ENCODE measurements around the gene PCBD1. TPM values are rescaled to one million over a fixed set of nuclear protein-coding genes. Genes with fewer than 3 reads are reported as not detected.

The PCBD1 gene
- total and polyA plus RNA-seq, 9 donors: 25.5 to 104 (median 60.6) TPM

- intact Hi-C loops (cut with DNase I): loop anchor here in 2 of 4 donors (5.0 to 10.0 kb wide), 2 partner anchors 274 to 1187 kb away; no protein-coding TSS in a partner anchor
- Histone ChIP-seq H3K27ac (no peak overlapping the region), H3K27me3 (no peaks in the 10 kb centered on the region), H3K9me3 (no peaks in the 10 kb centered on the region), H3K4me1 (ENCODE audit: insufficient read depth) (no peaks in the 10 kb centered on the region), H3K36me3 (no peaks in the 10 kb centered on the region), H3K4me3 (no peak overlapping the region)
- TF ChIP-seq POLR2A (IDR thresholded peaks at IDR 0.05): no peak
- TF ChIP-seq CTCF (IDR thresholded peaks at IDR 0.05): no peak
- TF ChIP-seq EP300 (IDR thresholded peaks at IDR 0.05): no peak
- 69 to 78% (median 71%) methylated on average over 17 of the region's 17 CpGs for WGBS, 3 donors
- no peak for DNase-seq
These were observed 42.1 kb upstream of the PCBD1 start for GRCh38 chr10:70930263-70931000.

GRCh38 chr10:70928140-70928539 is 39.8 kb upstream of the PCBD1 start:
- intact Hi-C loops (cut with DNase I): loop anchor here in 2 of 4 donors (10.0 kb wide), 3 partner anchors 277 to 357 kb away; partner anchors contain the start of gene UNC5B (in 1 of the 2)
- H3K4me3 ChIP-seq: no peak overlapping the region
- 60 to 67% (median 65%) methylated on average over 8 of the region's 8 CpGs for WGBS, 3 donors
- no peaks in the 10 kb centered on the region for H3K27me3 ChIP-seq
- H3K36me3 ChIP-seq: no peaks in the 10 kb centered on the region
- no peaks in the 10 kb centered on the region for H3K9me3 ChIP-seq
- TF ChIP-seq EP300 (IDR thresholded peaks at IDR 0.05): no peak
- no peak for TF ChIP-seq CTCF (IDR thresholded peaks at IDR 0.05)
- no peak for TF ChIP-seq POLR2A (IDR thresholded peaks at IDR 0.05)
- H3K27ac ChIP-seq: no peak overlapping the region
- no peak for DNase-seq
- H3K4me1 ChIP-seq (ENCODE audit: insufficient read depth): no peaks in the 10 kb centered on the region

- intact Hi-C loops (cut with DNase I): loop anchor here in 3 of 4 donors (2.0 to 10.0 kb wide), 5 partner anchors 277 to 357 kb away; partner anchors contain the start of gene UNC5B (in 1 of the 3)
- Histone ChIP-seq H3K27me3 (no peaks in the 10 kb centered on the region), H3K4me1 (ENCODE audit: insufficient read depth) (no peaks in the 10 kb centered on the region), H3K36me3 (no peaks in the 10 kb centered on the region), H3K4me3 (no peak overlapping the region), H3K27ac (no peak overlapping the region), H3K9me3 (no peaks in the 10 kb centered on the region)
- no peak for DNase-seq
- TF ChIP-seq EP300 (IDR thresholded peaks at IDR 0.05): no peak
- TF ChIP-seq POLR2A (IDR thresholded peaks at IDR 0.05): no peak
- TF ChIP-seq CTCF (IDR thresholded peaks at IDR 0.05): no peak
- WGBS, 3 donors: 42 to 43% (median 42%) methylated on average over 13 of the region's 13 CpGs
These were observed 39.0 kb upstream of the PCBD1 start for GRCh38 chr10:70927189-70927943.

- intact Hi-C loops (cut with DNase I): loop anchor here in 3 of 4 donors (2.0 to 10.0 kb wide), 5 partner anchors 278 to 358 kb away; partner anchors contain the start of gene UNC5B (in 1 of the 3)
- no peak overlapping the region for H3K27ac ChIP-seq
- DNase-seq: no peak
- H3K4me1 ChIP-seq (ENCODE audit: insufficient read depth): no peaks in the 10 kb centered on the region
- TF ChIP-seq POLR2A (IDR thresholded peaks at IDR 0.05) (no peak), CTCF (IDR thresholded peaks at IDR 0.05) (no peak), EP300 (IDR thresholded peaks at IDR 0.05) (no peak)
- no peak overlapping the region for H3K4me3 ChIP-seq
- H3K9me3 ChIP-seq: no peaks in the 10 kb centered on the region
- 66 to 75% (median 66%) methylated on average over 18 of the region's 18 CpGs for WGBS, 3 donors
- H3K27me3 ChIP-seq: no peaks in the 10 kb centered on the region
- H3K36me3 ChIP-seq: no peaks in the 10 kb centered on the region
These were observed 38.0 kb upstream of the PCBD1 start for GRCh38 chr10:70926226-70927000.
